Right atrium auricular region (tissue), 2 donors: ENCODE measurements around the gene MYBPC2. TPM values are rescaled to one million over a fixed set of nuclear protein-coding genes. Genes with fewer than 3 reads are reported as not detected.

Experiments
- DNase-seq: peaks from one replicate; pipeline ENCODE4 v3.0.0-alpha.2; 2019; ENCODE audit warnings: low spot score
- H3K27ac ChIP-seq, 2 donors: fragments of 200-600 bp; sonication (generic); 1 replicate in 1 of 2; 2 replicates in 1 of 2; pipeline ENCODE4 v1.5.1; 2016 to 2019
- H3K27me3 ChIP-seq, 2 donors: fragments of 200-600 bp; sonication (generic); one replicate each; pipeline versions ENCODE4 v1.5.1 to v1.6.0; 2017 to 2019
- H3K36me3 ChIP-seq: fragments of 200-600 bp; sonication (generic); one replicate; pipeline ENCODE4 v1.5.1; 2016
- H3K4me1 ChIP-seq, 2 donors: fragments of 200-600 bp; sonication (generic); one replicate each; pipeline versions ENCODE4 v1.5.1 to v1.6.0; 2017 to 2019
- H3K4me3 ChIP-seq, 2 donors: fragments of 200-600 bp; sonication (generic); 1 replicate in 1 of 2; 2 replicates in 1 of 2; pipeline ENCODE4 v1.5.1; 2017 to 2019; ENCODE audit warnings: mild to moderate bottlenecking in 1 of 2, moderate library complexity in 1 of 2
- H3K9me3 ChIP-seq, 2 donors: fragments of 200-600 bp; sonication (generic); one replicate each; pipeline ENCODE4 v1.5.1; 2019
- CTCF ChIP-seq, 2 donors: fragments of 200-600 bp; sonication (generic); IDR thresholded peaks; one replicate each; pipeline ENCODE4 v1.5.1; 2019; ENCODE audit warnings: antibody characterized with exemption in 2 of 2
- total RNA-seq, 2 donors: library from RNA; depleted of rRNA; stranded (reverse); fragments of >200 nt; gene quantifications; one replicate each; pipeline ENCODE4 v1.1.0, GENCODE V29; 2016

Gene MYBPC2
- total RNA-seq, 2 donors from 2014 or later = not detected

- no peak for TF ChIP-seq CTCF (IDR thresholded peaks at IDR 0.05)
- Histone ChIP-seq H3K27ac (no peak overlapping the region), H3K4me1 (peaks cover 0 to 25% of the 10 kb centered on the region in 2 donors), H3K9me3 (no peaks in the 10 kb centered on the region), H3K4me3 (no peak overlapping the region), H3K27me3 (peaks cover 0 to 7% of the 10 kb centered on the region in 2 donors), H3K36me3 (no peaks in the 10 kb centered on the region)
- no peak for DNase-seq
Observed at GRCh38 chr19:50428772-50429463, 3.8 kb upstream of the MYBPC2 start.

- TF ChIP-seq CTCF (IDR thresholded peaks at IDR 0.05) = no peak
- no peak for DNase-seq
- peak overlapping the region; percentile 59 to 66 for H3K4me3 ChIP-seq
- H3K9me3 ChIP-seq = no peaks in the 10 kb centered on the region
- peaks cover 0 to 25% of the 10 kb centered on the region in 2 donors for H3K4me1 ChIP-seq
- H3K27me3 ChIP-seq = peaks cover 0 to 7% of the 10 kb centered on the region in 2 donors
- no peaks in the 10 kb centered on the region for H3K36me3 ChIP-seq
- peak overlapping the region in 1 of 2 donors; percentile 42 for H3K27ac ChIP-seq
Observed at GRCh38 chr19:50430888-50431342, 1.8 kb upstream of the MYBPC2 start.

- H3K27ac ChIP-seq = peak overlapping the region; percentile 42 to 75
Observed at GRCh38 chr19:50431343-50432220, 1.1 kb upstream of the MYBPC2 start.

GRCh38 chr19:50433201-50434180 lies 799 bp downstream of the MYBPC2 start:
- DNase-seq = no peak
- peaks cover 0 to 7% of the 10 kb centered on the region in 2 donors for H3K27me3 ChIP-seq
- H3K9me3 ChIP-seq = no peaks in the 10 kb centered on the region
- peaks cover 0 to 19% of the 10 kb centered on the region in 2 donors for H3K4me1 ChIP-seq
- H3K36me3 ChIP-seq = no peaks in the 10 kb centered on the region
- no peak overlapping the region for H3K27ac ChIP-seq
- no peak overlapping the region for H3K4me3 ChIP-seq
- no peak for TF ChIP-seq CTCF (IDR thresholded peaks at IDR 0.05)

More at GRCh38 chr19:50431343-50432220, 1.1 kb upstream of the MYBPC2 start:
- H3K27me3 ChIP-seq = peaks cover 0 to 7% of the 10 kb centered on the region in 2 donors
- no peak for TF ChIP-seq CTCF (IDR thresholded peaks at IDR 0.05)
- no peaks in the 10 kb centered on the region for H3K36me3 ChIP-seq
- peaks cover 0 to 25% of the 10 kb centered on the region in 2 donors for H3K4me1 ChIP-seq
- peak; percentile 83 for DNase-seq
- H3K9me3 ChIP-seq = no peaks in the 10 kb centered on the region
- H3K4me3 ChIP-seq = peak overlapping the region; percentile 59 to 66

- Histone ChIP-seq H3K4me1 (peaks cover 0 to 18% of the 10 kb centered on the region in 2 donors), H3K27ac (no peak overlapping the region), H3K9me3 (no peaks in the 10 kb centered on the region), H3K36me3 (no peaks in the 10 kb centered on the region), H3K4me3 (no peak overlapping the region), H3K27me3 (peaks cover 0 to 7% of the 10 kb centered on the region in 2 donors)
- DNase-seq = no peak
- no peak for TF ChIP-seq CTCF (IDR thresholded peaks at IDR 0.05)
Observed at GRCh38 chr19:50434525-50434924, 1.8 kb downstream of the MYBPC2 start.
